ENCODE data around the gene DYNLT2. TPM values are rescaled to one million over a fixed set of nuclear protein-coding genes. Genes with fewer than 3 reads are reported as not detected.

Gene DYNLT2
- total RNA-seq, 1 experiment from 2014 or later: 1.8 TPM

DNA sequence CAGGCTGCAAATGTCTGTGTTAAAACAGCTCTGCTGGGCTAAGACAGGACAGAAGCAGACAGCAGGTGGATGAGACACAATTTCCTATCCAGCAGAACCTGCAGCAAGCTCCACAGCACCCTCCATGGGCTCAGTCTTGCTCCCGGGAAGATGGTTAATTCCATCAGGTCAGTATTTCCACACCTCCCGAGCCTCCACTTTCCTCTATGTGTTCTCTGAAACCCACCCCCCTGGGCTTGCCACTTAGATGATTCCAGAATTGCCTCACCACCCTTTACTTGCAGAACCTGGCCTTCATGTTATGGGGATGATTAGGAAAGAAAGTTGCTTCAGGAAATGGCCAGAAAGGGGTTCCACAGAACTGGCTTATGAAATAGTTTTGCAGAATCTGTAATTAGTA is 43.8 kb upstream of the DYNLT2 start:
- no peak overlapping the region for H3K4me3 Mint-ChIP-seq
- Histone ChIP-seq H3K4me1 (ENCODE audit: insufficient read depth, low read length) (no peaks in the 10 kb centered on the region), H2BK20ac (ENCODE audit: low read depth, low read length, poor library complexity, severe bottlenecking) (no peak overlapping the region), H3K27ac (ENCODE audit: insufficient read length, low read depth, low read length) (no peak overlapping the region), H3K9ac (ENCODE audit: extremely low read depth, insufficient read length, low read length) (no peak overlapping the region), H4K91ac (ENCODE audit: insufficient read length, low read depth, low read length) (no peak overlapping the region), H3K4me2 (ENCODE audit: insufficient read depth, insufficient read length, low read length) (no peak overlapping the region), H3K56ac (ENCODE audit: insufficient read length, low read depth, low read length) (no peak overlapping the region), H2BK15ac (ENCODE audit: low read depth, low read length) (no peak overlapping the region), H3K9me3 (ENCODE audit: control insufficient read depth, low read depth, low read length) (no peaks in the 10 kb centered on the region), H4K8ac (replicated peaks; ENCODE audit: insufficient read length, low read depth, low read length) (no peak overlapping the region), H4K5ac (ENCODE audit: insufficient read length, low read depth, low read length) (no peak overlapping the region), H3K79me1 (ENCODE audit: insufficient read depth, low read depth, low read length, poor library complexity, severe bottlenecking) (no peaks in the 10 kb centered on the region), H2BK120ac (ENCODE audit: low read depth, low read length, poor library complexity, severe bottlenecking) (no peak overlapping the region), H3K14ac (ENCODE audit: insufficient read depth, low read length) (no peak overlapping the region), H4K20me1 (ENCODE audit: control insufficient read depth, insufficient read depth, insufficient read length) (no peaks in the 10 kb centered on the region), H2AFZ (ENCODE audit: low read length) (no peak overlapping the region), H2AK5ac (ENCODE audit: insufficient read length, low read length) (no peak overlapping the region), H3K79me2 (ENCODE audit: insufficient read depth, low read length) (no peaks in the 10 kb centered on the region), H2BK5ac (ENCODE audit: insufficient read length, low read length) (no peak overlapping the region), H2BK12ac (ENCODE audit: insufficient read length, low read depth, low read length) (no peak overlapping the region), H3T11ph (ENCODE audit: low read length) (no peak overlapping the region), H3K4ac (ENCODE audit: low read depth, low read length) (no peak overlapping the region), H3K27me3 (ENCODE audit: insufficient read depth, low read length) (peaks cover 3% of the 10 kb centered on the region; the same call in 1 of the 2 replicates), H3K18ac (ENCODE audit: insufficient read length, low read depth, low read length) (no peak overlapping the region), H3K23me2 (ENCODE audit: insufficient read length, low read depth, low read length, poor library complexity, severe bottlenecking) (no peaks in the 10 kb centered on the region), H3K23ac (ENCODE audit: insufficient read length, low read depth, low read length) (no peak overlapping the region)
- H3K36me3 Mint-ChIP-seq (ENCODE audit: insufficient read depth in 1 of 3, low read depth in 3 of 3): no peaks in the 10 kb centered on the region
- H3K27ac Mint-ChIP-seq: no peak overlapping the region
- H3K9me3 Mint-ChIP-seq: no peaks in the 10 kb centered on the region
- H3K4me1 Mint-ChIP-seq: peaks cover 12 to 20% of the 10 kb centered on the region in 2 experiments
- no CpG with 5 or more reads among the region's 2 CpGs for WGBS (ENCODE audit: extremely low coverage, insufficient read length, low lambda C conversion rate)
- no peak for DNase-seq
- peaks cover 24% of the 10 kb centered on the region for H3K27me3 Mint-ChIP-seq (ENCODE audit: low read depth)
- TF ChIP-seq, protein P1, sequence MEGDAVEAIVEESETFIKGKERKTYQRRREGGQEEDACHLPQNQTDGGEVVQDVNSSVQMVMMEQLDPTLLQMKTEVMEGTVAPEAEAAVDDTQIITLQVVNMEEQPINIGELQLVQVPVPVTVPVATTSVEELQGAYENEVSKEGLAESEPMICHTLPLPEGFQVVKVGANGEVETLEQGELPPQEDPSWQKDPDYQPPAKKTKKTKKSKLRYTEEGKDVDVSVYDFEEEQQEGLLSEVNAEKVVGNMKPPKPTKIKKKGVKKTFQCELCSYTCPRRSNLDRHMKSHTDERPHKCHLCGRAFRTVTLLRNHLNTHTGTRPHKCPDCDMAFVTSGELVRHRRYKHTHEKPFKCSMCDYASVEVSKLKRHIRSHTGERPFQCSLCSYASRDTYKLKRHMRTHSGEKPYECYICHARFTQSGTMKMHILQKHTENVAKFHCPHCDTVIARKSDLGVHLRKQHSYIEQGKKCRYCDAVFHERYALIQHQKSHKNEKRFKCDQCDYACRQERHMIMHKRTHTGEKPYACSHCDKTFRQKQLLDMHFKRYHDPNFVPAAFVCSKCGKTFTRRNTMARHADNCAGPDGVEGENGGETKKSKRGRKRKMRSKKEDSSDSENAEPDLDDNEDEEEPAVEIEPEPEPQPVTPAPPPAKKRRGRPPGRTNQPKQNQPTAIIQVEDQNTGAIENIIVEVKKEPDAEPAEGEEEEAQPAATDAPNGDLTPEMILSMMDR (conservative IDR thresholded peaks at IDR 0.05): no peak
